Middle frontal gyrus (tissue), 1 donor: ENCODE measurements around the gene MYH6.
"Not testable (repeated sequence)": the region's sequence is repeated elsewhere in the genome, so short reads cannot be mapped to it uniquely, and the experiment has no call there.

ENCODE experiments used
- DNase-seq: peaks from one replicate; pipeline ENCODE4 v3.0.0-alpha.2; 2015; ENCODE audit warnings: low spot score; ENCODE audit errors: extremely low spot score

MYH6 gene

DNA sequence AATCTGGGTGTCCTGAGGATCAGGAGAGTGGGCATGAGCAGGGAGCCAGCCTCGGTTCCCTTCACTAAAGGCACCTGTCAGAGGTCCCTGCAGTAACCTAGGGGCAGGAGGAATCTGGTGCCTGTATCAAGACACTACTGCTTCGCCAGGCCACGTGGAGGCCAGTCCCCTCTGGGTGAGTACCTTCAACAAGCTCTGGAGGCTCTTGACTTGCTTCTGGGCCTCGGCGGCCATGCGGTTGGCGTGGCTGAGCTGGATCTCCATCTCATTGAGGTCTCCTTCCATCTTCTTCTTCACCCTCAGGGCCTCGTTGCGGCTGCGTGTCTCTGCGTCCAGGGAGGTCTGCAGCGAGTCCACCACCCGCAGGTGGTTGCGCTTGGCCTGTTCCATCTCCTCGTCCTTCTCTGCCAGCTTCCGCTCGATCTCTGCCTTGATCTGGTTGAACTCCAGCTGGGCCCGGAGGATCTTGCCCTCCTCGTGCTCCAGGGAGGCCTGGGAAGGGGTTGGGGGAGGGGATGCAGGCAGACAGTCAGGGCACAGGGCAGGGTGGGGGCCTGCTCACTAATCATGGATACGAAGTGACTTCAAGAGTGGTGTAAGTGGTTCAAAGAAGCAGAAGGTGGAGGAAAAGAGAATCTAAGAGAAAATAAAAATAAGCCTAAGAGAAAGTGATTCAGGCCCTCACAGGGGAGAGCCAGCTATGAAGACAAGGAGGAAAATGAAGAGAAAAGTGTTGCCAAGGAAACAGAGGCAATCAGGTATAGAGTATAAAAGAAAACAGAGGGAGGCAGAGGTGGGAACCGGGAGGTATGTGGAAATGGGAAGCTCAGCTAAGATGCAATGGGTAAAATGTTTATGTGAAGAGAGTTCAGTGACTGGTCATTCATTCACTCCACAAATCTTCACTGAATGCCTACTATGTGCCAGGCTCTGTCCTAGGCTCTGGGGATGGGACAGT is 8.0 kb upstream of the MYH6 start:
- DNase-seq = no peak

DNA sequence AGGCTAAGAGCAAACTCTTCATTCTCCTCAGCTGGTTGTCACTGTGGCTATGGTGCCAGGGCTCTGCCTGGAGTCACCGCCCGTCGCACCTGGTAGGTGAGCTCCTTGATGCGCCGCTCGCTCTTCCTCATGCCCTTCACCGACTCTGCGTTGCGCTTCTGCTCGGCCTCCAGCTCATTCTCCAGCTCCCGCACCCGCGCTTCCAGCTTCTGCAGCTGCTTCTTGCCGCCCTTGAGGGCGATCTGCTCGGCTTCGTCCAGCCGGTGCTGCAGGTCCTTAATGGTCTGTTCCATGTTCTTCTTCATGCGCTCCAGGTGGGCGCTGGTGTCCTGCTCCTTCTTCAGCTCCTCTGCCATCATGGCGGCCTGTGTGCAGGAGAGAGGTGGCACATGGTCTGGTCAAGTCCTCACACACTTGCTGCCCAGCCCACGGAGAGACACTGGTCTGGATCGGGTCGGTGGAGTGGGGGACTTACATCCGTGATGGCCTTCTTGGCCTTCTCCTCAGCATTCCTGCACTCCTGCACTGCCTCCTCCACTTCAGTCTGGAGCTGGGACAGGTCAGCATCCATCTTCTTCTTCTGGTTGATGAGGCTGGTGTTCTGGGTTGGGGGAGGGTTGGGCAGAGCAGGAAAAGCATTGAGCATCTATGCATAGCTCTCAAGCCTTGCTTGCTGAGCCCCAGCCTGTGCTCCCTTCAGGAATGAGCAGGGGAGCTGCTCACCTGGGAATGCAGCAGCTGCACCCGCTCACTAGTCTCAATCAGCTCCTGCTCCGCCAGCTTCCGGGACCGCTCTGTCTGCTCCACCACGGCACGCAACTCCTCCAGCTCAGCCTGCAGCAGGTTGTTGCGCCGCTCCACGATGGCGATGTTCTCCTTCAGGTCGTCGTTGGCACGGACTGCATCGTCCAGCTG is 7.1 kb upstream of the MYH6 start:
- no peak for DNase-seq

GRCh38 chr14:23414254-23414653 is 6.2 kb upstream of the MYH6 start:
- DNase-seq = no peak

- DNase-seq = no peak
Measured at GRCh38 chr14:23413681-23414080, 5.6 kb upstream of the MYH6 start.

- no peak for DNase-seq
Measured at GRCh38 chr14:23411563-23412525, 3.8 kb upstream of the MYH6 start.

DNA sequence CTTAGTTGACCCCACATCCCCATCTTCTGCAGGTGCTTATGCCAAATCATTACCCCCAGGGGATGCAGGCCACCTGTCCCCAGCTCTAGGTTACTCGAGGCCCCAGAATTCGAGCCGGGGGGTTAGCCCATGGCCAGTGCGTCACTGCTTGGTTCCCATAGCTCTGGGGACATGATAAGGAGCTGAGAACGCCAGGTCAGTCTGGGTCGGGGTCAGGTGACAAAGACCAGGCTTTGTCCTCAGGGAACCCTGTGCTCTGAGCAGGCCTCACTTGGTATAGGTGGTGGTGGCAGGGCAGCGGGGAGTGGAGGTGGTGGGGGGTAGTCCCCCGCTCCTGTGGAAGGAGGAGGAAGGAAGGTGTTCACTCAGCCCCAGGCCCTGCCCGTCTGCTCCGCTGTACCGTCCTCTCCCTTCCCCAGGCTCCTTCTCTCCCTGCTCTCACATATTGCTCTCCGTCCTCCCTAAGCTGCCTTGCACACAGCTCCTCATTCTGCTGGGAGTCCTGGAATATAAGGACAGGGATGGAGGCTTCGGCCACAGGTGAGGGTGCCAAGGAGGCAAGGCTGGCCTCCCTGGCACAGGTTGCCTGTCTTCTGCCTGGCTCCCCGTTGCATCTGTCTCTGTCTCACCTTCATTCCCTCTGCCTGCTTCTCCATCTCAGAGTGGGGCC is 2.0 kb upstream of the MYH6 start:
- no peak for DNase-seq

DNA sequence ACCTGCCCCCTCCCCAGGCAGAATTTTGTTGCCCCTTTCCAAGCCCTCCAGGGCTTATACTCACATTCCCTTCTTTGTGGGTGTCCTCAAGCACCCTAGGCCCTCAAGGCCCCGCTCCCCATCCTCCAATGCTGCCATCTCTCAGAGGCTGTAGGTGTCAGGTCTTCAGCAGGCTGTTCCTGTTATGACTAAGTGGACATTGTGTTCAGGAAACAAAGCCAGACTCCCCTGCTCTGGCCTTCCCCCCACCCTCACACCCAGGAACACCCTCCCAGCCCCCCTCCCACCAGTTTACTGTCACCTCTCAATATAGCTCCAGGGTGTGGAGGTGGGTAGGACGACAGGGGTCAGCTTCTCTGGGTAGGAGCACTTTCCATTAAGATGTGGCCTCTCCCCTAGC is 1.4 kb upstream of the MYH6 start:
- DNase-seq = no peak

DNA sequence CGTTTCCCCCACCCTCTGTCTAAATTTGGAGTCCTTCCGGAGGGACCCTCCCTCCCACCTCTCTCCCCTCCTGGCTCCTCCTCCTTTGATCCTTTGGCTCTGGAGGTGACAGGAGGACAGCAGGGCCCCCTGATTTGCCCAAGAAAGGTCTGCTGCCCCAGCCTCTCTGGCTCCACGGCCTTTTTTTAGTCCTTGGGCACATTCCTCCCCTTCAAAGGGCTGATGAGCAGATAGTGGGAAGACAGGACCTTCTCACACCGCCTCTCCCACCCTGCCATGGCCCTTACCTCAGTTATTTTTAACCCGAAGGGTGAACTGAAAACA is 196 bp upstream of the MYH6 start:
- DNase-seq = no peak

GRCh38 chr14:23406725-23407355 is 1.2 kb downstream of the MYH6 start:
- no peak for DNase-seq

DNA sequence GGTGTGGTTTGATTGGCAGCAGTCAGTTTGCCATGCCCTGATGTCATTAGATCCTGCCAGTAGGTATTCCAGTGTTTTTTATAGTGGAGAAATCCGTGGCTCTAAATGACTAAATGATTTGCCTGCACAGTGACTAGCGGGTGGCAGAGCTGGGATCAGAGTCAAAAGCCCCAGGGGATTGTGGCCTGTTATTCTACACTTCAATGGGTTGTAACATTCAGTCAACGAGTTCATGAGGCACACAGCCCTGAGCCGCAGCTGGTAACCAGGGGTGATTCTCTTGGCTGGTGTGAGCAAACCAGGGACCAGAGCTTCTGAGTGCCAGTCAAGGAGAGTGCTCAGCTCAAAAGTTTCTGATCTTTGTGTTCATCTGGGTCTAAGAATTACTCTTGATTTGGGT is 1.8 kb downstream of the MYH6 start:
- DNase-seq = no peak

GRCh38 chr14:23405516-23406025 is 2.5 kb downstream of the MYH6 start:
- DNase-seq = no peak

- no peak for DNase-seq
Measured at GRCh38 chr14:23405096-23405495, 3.0 kb downstream of the MYH6 start.

DNA sequence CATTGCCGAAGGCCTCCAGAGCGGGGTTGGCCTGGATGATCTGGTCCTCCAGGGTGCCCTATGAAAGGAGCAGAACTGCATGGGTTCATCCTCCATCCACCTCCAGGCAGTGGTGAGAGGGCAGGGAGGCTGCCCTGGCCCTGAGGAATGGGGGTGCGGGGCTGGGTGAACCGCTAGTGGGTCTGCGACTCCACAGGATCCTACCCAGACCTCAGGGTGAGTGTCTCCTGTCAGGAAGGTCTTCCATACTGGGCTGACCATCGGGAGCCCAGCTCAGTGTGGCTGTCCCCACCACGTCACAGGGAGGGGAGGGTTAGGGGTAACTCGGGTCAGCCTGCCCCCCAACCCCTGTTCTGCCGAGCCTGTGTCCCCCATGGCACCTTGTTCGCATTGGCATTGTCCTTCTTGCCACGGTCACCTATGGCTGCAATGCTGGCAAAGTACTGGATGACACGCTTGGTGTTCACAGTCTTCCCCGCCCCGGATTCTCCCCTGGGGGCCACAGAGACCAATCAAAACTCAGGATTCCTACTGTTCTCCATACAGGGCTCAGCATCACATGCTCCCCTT is 3.7 kb downstream of the MYH6 start:
- DNase-seq = no peak

DNA sequence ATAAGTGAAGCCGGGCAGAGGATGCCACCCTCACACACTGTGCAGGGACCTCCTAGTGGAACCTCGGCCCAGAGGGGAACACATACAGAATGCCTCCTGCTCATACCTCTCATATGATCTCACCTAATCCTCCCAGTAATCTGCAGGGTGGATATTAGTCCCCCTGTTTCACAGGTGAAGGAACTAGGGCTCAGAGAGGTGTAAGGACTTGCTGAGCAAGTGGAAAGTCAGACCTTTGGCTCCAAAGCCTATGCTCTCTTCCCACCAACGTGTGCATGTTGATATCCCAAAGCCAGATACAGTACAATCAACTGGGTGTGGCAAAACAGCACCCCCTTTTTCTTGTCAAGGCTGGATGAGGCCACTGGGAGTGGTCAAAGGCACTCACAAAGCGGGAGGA is 4.2 kb downstream of the MYH6 start:
- no peak for DNase-seq

GRCh38 chr14:23403139-23403438 is 5.0 kb downstream of the MYH6 start:
- no peak for DNase-seq

DNA sequence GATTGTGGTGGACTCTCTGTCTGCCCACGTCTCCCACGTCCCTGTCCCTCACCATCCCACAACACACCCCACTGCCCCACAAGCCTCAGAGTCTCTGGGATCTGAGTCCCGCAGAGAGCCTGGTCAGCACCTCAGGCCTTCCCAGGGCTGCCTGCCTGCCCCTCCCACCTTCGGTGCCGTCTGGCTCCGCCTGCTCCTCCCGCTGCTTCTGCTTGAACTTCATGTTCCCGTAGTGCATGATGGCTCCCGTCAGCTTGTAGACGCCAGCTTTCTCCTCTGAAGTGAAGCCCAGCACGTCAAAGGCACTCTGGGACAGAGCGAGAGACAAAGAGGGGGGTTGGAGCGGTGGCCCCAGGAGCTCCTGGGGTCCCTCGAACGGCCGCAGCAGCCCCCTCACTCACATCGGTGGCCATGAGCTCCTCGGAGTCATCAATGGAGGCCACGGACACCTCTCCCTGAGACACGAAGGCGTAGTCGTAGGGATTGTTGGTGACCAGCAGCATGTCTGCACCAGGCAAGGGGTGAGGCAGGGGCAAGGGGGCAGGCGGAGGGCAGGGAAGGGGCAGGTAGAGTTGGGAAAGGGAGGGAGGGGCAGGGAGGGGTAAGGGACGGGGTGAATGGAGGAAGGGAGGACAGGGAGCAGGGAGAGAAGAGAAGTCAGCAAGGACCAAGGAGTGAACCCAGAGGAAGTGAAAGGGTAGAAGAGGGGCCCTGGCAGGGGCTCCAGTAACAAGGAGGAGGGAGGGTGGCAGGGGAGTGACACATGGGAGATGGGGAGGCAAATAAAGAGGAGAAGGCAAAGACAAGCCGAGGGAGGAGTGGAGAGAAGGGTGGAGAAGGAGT is 5.6 kb downstream of the MYH6 start:
- no peak for DNase-seq

GRCh38 chr14:23401291-23401690 is 6.8 kb downstream of the MYH6 start:
- no peak for DNase-seq

GRCh38 chr14:23400496-23401149 is 7.5 kb downstream of the MYH6 start:
- DNase-seq = not testable (repeated sequence)
